HG02938 (cell line): ENCODE data around the gene ANXA2R.
A peak's percentile ranks its signal among the peaks of the same experiment; 100 is the strongest.
"Not testable (repeated sequence)": the region's sequence is repeated elsewhere in the genome, so short reads cannot be mapped to it uniquely, and the experiment has no call there.

Experiments
- ATAC-seq: cut with Tn5 transposase; IDR thresholded peaks from one replicate; pipeline ENCODE4 v1.9.1; 2021; ENCODE audit warnings: mild to moderate bottlenecking, moderate library complexity; ENCODE audit not compliant: unreplicated experiment

Gene ANXA2R

DNA sequence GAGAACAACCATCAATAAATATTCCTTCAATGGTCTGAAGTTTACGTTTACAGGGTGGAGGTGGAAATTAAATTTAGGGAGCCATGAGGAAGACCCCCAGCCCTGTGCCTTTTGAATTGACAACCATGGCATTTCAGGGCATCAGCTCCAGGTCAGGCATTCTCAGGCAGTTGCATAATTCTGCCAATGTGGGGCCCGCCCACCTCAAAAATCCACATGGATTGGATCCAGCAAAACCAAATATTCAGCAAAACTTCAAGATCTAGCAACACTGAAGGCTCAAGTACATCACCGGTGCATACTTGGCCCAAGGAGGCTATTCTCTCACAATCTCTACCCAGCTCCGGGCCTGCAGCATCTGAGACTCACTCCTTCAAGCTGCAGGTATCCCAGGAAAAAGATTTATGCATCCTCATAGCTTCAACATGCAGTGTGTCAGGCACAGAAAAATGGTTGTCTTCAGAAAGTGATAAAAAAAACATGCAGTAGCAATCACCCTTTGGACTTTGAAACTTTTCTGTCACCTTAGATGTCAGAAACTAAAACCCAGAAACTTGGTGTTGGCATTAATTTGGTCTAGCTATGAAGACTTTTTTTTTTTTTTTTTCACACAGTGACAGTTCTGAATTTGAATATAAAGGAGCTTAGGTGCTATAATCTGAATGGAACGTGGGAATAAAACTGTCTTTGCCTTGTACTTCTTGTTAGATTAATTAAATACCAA is 21.4 kb upstream of the ANXA2R start:
- no peak for ATAC-seq

DNA sequence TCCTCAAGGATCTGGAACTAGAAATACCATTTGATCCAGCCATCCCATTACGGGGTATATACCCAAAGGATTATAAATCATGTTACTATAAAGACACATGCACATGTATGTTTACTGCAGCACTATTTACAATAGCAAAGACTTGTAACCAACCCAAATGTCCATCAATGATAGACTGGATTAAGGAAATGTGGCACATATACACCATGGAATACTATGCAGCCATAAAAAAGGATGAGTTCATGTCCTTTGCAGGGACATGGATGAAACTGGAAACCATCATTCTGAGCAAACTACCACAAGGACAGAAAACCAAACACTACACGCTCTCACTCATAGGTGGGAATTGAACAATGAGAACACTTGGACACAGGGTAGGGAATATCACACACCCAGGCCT is 19.9 kb upstream of the ANXA2R start:
- ATAC-seq, result not testable (repeated sequence)

DNA sequence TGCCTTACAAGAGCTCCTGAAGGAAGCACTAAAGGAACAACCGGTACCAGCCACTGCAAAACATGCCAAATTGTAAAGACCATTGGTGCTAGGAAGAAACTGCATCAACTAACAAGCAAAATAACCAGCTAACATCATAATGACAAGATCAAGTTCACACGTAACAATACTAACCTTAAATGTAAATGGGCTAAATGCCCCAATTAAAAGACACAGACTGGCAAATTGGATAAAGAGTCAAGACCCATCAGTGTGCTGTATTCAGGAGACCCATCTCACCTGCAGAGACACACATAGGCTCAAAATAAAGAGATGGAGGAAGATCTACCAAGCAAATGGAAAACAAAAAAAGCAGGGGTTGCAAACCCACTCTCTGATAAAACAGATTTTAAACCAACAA is 15.0 kb upstream of the ANXA2R start:
- ATAC-seq, result not testable (repeated sequence)

DNA sequence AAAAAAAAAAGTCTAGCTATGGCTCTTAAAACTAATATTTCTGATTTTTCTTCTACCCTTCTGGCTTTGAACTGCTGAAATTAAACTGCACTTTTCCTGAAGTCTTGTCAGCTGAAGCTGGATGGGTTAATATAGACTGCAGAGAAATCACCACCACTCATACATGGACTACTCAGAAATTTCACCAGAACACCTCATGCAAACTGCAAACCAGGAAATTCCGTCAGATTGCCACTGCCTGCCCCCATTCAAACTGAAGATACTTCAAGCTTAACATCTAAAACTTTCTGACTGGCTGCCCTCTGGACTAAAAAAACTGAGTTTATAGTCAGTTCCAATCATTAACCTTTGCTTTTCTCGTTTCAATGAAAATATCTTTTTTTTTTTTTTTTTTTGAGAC is 11.6 kb upstream of the ANXA2R start:
- ATAC-seq, result no peak

DNA sequence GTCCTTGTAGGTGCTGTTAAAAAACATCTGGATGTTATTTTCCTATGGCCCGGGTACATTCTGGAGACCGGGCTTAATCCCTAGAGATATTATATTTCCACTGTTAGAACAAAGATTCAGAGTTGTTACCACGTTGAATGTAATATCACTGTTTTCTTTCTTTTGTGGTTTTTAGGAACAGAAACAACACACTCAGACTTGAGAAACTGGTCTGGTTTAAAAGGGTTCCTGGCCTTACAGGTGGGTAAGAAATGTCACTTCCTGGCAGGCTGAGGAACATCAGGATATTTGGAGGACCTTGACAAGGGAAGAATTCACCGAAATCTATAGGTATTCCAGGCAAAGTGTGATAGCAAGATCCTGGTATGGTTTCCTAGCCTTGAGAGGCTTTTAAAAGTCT is 10.3 kb upstream of the ANXA2R start:
- ATAC-seq, result no peak

DNA sequence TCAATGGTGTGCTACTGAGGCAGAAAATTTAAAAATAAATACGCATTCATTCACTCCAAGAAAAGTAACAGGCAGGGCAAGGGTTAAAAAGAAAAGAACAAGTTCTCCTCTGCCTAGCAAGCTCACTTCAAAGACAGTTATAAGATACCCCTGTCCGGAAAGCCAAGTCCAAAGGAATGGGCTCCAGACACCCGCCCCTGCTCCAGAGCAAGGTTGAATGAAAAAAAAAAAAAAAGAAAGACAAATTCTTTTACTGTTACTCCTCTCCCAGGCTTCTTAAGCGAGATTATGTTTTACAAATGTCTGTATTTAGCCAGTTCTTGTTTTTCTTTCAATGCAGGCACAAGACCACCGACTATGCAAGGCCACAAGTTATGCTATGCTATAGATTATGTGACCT is 9.1 kb upstream of the ANXA2R start:
- no peak for ATAC-seq

DNA sequence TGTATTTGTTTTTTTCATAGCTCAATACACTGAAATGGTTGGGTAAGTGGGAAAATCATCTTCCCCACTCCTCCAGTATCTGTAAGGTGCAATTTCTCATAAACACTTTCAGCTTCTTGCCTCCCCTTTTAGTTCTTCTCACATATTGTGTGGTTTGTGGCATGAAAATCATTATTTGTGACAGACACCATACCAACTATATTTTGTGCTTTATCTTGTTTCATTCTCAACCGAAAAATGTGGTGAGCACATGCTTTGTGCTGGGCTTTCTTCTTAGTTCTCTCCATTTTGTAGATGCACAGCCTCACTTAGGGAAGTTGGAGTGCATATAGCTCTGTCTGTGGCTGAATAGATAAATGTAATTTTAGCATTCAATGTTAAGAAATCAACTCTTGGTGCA is 6.4 kb upstream of the ANXA2R start:
- no peak for ATAC-seq

DNA sequence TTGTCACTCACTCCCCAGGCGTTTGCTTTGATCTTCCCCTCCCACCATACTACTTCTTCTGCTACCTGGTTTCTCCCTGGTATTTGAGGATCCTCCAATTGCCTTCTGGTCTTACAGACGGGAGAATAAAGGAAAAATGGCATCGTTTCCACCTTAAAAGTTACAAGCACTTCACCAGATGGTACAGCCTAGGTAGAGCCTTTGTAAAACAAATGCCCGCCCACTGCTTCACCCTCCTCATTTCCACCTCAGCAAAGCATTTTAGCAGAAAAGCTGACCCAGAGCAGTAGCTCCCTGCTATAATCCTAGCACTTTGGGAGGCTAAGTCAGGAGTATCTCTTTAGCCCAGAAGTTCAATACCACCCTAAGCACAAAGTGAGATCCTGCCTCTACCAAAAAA is 5.1 kb upstream of the ANXA2R start:
- ATAC-seq, result no peak

DNA sequence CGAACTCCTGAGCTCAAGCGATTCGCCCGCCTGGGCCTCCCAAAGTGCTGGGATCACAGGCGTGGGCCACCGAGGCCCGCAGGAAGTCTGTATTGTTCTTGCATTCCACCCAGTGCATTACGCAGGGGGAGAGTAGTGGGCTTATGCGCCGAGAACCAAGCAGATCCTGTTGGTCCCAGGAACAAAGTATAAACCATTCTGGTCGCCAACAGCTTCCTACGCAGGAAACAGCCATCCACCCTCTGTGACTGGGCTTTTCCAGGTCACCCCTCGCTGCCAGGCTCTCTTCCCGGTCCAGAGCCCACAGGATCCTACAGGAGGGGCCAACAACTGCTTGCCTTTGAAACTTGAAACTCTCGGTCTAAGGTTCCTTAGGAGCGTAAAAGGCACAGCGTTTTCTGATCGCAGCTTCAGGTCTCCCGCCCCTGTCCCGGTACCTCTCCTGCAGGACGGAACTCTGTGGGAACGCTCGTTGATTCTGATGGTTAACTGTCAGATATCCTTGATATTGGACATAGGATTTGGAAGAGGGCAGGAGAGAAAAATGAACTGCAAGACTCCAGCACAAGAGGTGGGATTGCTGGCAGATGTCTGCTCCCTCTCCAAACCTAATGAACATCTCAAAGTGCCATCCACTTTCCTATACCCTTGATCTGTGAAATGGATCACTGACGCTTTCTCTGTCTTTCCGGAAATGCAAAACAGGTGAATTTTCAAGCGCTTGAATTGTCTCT is 4.2 kb upstream of the ANXA2R start:
- no peak for ATAC-seq

DNA sequence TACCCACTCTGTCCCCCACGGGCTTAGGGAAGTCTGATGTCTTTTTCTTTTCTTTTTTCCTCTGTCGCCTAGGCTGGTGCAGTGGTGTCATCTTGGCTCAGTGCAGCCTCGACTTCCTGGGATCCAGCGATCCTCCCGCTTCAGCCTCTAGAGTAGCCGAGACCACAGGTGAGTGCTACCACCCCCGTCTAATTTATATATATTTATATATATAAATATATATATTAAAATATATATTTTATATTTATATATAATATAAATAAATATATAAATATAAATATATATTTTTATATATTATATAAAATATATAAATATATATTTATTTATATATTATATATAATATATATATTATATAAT is 3.3 kb upstream of the ANXA2R start:
- no peak for ATAC-seq

DNA sequence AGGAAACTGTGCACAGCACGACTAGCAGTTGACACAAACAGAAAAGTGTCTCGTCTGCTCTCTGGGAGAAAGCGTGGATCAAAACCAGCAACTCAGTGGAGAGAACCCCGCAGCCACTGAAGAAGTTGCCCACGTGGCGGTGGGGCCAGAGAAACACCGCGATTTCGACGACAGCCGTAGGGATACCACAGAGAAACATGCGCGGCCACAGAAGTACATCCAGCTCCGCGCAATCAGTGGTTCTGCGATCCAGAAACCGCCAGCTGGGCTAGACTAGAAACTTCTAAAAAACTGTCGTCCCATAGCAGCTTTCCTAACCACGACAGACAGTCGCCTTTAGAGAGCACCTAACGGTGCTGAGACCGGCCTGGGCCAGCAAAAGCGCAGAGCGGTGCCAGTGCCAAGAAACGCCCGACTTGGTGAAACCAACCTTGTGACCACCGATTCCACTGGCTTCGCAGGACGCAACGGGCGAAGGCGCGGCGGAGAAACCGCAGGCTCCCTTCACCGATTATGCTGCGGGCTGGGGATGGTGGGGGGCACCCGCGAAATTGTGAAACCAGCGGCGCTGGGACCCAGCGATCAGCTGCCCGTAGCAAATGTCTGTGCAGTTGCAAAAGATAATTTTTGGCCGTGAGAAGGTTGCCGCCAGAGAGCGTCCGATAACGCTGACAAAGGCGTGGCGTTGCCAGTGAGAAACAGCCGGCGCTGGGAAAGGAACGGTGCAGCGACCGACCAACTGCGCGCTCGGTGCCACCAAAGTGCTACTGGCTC is 2.7 kb upstream of the ANXA2R start:
- peak; percentile 23 for ATAC-seq

DNA sequence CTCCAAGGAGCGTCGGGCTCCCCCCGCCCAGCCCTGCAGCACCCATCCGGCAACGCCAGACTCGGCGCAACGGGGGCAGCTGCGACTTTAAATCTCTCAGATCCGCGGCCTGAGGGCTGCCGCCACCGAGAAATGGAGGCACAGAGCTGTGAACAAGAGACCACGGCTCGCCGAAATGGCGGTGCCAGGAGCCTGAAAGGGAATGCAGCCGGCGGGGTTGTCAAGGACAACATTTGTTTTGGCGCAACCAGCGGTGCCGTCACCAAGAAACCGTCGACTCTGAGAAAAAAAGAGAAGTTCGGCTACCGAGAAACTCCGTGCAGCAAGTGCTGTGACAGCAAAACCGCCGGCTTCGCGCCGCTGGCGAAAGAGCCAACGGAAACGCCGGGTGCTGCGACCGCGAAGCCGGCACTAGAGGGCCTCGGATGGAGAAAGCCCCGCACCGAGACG is 2.1 kb upstream of the ANXA2R start:
- peak; percentile 30 for ATAC-seq

DNA sequence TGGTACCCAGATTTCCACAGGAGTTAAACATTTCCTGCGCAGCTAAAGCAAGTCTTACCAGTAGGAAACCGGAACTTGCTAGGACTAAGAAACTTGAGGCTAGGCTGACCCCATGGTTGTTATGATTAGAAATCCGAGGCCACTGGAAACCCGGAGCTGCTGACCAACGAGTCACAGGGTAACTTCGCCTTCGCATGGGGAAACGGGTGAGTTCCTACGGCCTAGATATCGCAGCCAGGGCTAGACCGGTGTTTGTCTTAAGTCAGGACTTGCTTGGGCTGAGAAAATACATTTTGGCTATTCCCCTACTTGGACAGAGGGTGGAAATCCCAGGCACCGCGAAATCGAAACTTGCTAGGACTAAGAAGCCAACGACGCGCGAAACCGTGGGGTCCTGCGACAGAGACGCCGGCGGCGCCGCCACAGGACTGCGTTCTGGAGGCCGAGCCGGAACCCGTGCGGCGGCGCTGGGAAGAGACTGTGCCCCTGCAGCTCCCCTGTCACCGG is 1.6 kb upstream of the ANXA2R start:
- ATAC-seq, result peak; percentile 8

DNA sequence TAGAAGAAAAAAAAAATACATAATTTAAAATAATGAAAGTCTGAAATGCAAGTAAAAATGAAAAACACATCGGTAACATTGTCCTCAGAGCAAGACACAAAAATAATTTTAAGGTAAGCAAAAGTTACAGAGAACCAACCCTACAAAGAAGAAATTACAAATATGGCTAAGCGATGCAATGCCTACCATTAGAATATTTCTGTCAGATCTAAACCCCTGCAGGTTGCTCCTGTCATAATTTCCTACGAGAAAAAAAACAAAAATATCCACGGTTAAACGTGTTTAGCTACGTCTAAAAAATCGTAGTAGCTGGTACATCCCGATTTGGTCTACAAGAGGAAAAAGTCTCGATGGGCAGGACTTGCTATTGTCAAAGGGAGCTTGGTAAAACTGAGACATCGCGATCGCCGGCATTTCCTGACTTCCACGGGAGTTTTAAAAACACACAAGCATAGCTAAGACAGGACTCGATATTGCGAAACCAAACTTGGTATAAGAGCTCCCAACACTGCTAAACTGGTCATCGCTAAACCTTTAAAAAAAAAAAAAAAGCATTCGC is 1.1 kb upstream of the ANXA2R start:
- no peak for ATAC-seq

DNA sequence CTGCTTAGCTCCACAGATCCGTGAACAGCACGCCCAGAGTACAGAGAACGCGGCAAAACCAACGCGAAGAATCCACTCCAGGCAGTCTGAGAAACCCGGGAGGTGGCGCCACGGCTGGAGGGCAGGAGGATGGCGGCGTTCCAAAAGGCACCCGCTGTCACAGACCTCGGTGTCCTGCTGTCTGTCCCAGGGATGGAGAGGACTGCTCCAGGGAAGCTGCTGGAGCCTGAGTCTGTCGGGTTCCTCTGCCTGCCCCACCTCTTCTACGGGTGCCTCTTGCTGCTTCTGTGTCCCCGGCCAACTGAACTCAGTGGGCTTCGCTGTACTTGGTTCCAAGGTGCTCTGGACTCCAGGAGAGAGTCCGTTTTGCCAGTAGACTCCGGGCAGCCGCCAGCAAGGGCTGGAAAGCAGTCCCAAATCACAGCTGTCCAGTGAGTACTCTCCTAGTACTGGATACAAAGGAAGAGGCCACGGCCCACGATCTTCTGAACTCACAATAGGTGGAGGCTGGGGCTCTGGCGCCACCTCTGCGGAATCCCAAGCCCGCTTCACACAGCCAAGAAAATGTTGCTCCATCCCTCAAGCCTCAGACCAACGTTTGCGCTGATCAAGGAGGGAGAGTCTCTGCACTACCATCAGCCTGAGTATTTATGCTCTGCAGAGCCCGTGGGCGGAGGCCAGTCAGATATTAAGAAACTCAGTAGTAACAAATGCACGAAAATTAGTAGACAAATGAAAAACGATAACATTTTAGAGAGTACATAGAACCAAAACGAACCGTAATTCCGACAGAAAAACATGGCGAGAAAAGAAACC is 440 bp downstream of the ANXA2R start:
- no peak for ATAC-seq

DNA sequence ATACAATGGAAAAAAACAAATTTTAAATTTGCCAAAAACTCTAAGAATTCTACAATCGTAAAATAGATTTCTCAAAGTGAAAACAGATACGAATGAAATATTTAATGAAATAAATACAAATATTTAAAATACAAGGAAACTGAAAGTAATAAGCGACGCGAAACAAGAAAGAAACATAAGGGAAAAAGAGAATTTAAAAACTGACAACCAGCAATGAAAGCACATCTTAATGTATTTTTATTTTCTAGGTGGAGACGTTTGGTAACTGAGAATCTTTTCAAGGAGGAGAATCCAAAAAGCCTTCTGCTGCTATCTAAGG is 1.0 kb downstream of the ANXA2R start:
- no peak for ATAC-seq

DNA sequence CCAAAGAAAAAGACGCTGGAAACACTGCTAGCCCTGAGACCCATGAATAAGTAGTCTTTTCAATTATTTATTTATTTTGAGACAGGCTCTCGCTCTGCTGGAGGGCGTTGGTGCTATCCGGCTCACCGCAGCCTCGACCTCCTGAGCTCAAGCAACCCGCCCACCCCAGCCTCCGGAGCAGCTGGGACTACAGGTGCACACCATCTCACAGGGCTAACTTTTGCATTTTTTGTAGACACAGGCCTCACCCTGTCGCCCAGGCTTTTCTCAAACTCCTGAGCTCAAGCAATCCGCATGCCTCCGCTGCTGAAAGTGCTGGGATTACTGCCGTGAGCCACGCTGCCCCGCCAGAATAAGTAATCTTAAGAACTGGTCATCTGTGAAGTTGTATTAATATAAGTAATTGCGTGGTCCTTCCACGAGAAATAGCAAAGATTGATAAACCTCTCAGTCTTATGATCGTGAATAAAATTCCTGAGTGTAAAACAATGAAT is 1.6 kb downstream of the ANXA2R start:
- ATAC-seq, result no peak

DNA sequence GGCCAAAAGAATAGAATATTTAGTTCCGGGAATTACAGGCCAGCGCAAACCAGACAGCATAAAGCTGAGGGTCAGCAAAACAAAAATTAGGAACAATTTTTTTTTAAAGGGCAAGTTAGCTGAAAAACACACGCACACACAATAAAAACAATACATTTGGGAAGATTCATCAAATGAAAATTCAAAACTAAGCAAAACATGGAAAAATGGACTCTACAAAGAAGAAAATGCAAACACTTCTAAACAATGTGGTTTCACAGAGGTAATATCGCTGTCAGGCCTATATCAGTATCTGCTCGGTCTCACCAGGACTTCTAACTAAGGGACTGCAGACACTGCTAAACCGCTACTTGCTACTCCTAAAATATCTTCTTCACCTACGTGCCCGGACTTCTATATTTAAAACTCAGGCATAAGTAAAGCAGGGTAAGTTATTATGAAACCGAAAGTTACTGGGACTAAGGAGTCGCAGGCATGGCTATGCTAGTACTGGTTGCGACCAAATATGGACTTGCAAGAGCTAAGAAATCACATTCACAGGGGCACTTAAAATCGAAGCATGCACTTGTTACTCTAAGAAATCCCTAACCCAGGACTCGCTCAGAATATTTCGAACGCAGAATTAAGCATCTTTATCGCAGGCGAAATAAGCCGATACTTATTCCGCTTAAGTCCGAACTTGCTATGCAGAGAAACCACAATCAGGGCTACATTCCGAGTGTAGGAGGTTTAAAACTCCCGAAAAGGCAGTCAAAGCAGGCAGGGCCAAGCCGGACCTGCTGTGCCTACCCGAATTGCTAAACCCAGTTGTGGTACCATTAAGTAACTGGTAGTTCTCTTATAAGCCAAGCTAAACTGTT is 2.3 kb downstream of the ANXA2R start:
- ATAC-seq, result peak; percentile 21

DNA sequence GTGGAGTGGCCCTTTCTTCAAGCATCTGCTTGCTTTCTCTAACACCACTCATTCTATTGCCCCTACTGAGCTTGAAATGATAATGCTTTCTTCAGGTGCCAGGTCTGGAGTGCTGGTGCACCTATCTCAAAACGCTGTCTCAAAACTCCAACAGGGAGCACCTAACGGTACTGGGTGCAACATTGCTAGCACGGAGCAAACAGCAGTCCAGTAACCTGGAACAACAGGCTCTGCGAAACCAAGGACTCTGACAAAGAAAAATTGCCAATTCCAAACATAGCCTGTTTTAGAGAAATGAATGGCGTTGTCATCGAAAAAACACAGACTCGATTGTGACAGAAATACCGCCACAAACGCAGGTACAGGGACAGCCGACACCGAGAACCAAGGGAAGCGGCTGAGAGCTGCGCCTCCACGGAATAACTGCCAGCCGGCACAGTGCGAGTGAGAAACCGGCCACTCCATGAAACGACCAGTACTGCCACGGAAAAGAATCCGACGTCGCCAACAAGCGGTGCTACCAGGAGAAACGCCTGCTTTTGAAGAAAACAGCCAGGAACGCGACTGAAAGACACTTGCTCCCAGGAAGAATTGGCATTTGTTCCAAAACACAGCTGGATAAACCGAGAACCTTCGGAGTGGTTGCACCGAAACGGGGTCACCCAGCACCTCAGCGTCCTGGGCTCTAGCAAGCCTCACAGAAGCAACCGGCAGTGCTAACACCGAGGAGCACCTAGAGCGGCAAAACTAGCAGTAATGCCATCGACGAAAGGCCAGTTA is 3.1 kb downstream of the ANXA2R start:
- ATAC-seq, result no peak
